HG02884 (cell line): ENCODE results near the gene PDGFB.
"Not testable (repeated sequence)": the region's sequence is repeated elsewhere in the genome, so short reads cannot be mapped to it uniquely, and the experiment has no call there.

Source experiments
- ATAC-seq: cut with Tn5 transposase; IDR thresholded peaks from one replicate; pipeline ENCODE4 v1.9.1; 2021; ENCODE audit warnings: mild to moderate bottlenecking, moderate library complexity; ENCODE audit not compliant: unreplicated experiment

Gene PDGFB

GRCh38 chr22:39229075-39229474 is 15.7 kb downstream of the PDGFB start:
- ATAC-seq, result no peak

GRCh38 chr22:39227542-39228272 is 17.1 kb downstream of the PDGFB start:
- ATAC-seq, result no peak

DNA sequence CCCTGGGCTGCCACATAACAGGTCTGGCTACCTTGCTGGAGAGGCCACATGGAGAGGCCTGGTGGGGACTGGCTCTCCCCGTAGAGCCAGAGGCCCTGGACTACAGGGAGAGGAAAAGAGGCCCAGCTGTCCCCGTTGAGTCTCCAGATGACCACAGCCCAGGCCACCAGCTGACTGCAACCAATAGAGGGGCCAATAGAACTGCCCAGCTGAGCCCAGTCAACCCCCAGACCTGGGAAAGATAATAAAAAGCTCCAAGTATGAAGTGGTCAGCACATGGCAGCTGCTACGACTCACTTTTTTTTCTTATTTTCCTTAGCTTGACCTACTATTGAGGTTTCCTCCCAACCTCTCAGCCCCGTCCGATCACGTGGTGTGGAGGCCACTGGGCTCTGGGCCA is 18.4 kb downstream of the PDGFB start:
- ATAC-seq, result no peak

GRCh38 chr22:39225591-39225990 is 19.2 kb downstream of the PDGFB start:
- ATAC-seq, result no peak

- ATAC-seq, result no peak
Observed at GRCh38 chr22:39224550-39224949, 20.2 kb downstream of the PDGFB start.

GRCh38 chr22:39223091-39223710 is 21.6 kb downstream of the PDGFB start:
- ATAC-seq, result no peak

GRCh38 chr22:39221999-39222686 is 22.6 kb downstream of the PDGFB start:
- no peak for ATAC-seq

GRCh38 chr22:39220890-39221850 is 23.6 kb downstream of the PDGFB start:
- no peak for ATAC-seq

GRCh38 chr22:39220450-39220849 is 24.3 kb downstream of the PDGFB start:
- no peak for ATAC-seq

DNA sequence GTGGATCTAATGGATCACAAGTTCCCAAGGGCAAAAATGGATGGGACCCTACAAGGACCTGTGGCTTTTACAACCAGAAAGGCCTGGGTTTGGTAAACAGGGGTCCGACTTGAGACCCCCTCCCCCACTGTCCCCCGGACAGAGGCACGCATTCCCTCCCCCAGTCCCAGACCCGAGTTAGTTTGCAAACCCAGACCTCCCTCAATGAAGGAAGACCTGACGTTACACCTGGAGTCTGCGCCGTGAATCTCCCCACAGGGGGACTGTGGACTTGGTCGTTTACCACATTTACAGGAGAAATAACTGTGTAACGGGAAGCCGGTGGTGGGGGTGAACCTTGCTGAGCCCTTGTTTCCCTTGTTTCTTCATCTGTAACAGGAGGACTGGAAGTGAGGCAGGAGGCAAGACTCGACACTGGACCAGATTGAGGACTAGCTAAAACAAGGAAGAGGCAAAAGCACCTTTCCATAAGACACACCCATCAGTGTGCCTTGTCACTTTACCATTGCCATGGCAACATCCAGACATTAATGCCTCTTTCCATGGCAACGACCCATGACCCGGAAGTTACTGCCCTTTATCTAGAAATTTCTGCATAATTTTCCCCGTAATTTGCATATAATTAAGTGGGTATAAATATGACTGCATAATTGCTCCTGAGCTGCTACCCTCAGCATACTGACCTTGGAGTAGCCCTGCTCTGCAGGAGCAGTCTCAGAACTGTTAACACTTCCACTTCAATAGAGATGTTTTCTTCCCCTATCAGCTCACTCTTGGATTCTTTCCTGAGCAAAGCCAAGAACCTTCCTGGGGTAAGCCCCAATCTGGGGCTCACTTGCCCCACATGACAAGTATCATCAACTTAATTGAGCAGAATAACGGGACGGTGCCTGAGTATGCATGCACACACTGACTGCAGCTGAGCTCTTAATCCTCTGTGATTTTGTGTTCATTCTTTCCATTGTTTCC is 25.4 kb downstream of the PDGFB start:
- ATAC-seq, result no peak

DNA sequence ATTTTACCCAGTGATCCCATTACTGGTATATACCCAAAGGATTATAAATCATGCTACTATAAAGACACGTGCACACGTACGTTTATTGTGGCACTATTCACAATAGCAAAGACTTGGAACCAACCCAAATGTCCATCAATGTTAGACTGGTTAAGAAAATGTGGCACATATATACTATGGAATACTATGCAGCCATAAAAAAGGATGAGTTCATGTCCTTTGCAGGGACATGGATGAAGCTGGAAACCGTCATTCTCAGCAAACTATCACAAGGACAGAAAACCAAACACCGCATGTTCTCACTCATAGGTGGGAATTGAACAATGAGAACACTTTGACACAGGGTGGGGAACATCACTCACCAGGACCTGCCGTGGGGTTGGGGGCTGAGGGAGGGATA is 26.4 kb downstream of the PDGFB start:
- not testable (repeated sequence) for ATAC-seq

DNA sequence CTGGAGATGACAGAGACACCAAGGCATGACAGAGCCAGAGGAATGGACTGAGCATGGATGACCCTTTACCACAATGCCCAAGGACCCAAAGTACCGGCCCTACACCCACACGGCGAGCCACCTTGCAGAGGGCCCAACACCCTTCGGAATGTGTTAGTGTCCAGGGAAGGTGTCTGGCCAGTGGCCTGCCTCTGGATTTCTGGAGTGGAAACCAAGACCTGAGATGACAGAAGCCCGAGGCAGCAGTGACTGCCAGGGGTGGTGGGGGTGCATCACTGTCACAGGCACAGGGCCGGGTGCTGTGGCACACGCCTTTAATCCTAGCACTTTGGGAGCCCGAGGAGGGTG is 28.7 kb downstream of the PDGFB start:
- no peak for ATAC-seq

- no peak for ATAC-seq
Observed at GRCh38 chr22:39215426-39216142, 29.2 kb downstream of the PDGFB start.

DNA sequence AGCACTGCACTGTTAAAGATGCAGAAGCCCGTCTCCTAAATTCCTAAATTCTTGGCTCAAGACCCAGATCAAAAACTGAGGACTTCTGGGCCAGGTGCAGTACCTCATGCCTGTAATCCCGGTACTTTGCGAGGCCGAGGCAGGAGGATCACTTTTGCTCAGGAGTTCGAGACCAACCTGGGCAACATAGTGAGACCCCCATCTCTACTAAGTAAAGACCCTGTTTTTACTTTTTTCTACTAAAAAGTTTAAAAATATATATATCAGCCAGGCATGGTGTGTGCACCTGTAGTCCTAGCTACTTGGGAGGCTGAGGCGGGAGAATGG is 29.7 kb downstream of the PDGFB start:
- no peak for ATAC-seq

- ATAC-seq, result no peak
Observed at GRCh38 chr22:39214383-39215069, 30.3 kb downstream of the PDGFB start.

- no peak for ATAC-seq
Observed at GRCh38 chr22:39214006-39214382, 30.8 kb downstream of the PDGFB start.

GRCh38 chr22:39212721-39213376 is 31.9 kb downstream of the PDGFB start:
- no peak for ATAC-seq

- ATAC-seq, result no peak
Observed at GRCh38 chr22:39209756-39210155, 35.0 kb downstream of the PDGFB start.
